ENCODE results near the gene RIN1. TPM values are rescaled to one million over a fixed set of nuclear protein-coding genes. Genes with fewer than 3 reads are reported as not detected.

The RIN1 gene
- total RNA-seq, 1 donor from 2014 or later, result 4.7 TPM

- DNase-seq (ENCODE audit: low read depth in 2 of 2), result no peak
Observed at GRCh38 chr11:66283461-66284105, 52.7 kb downstream of the RIN1 start.

GRCh38 chr11:66282468-66283455 is 53.5 kb downstream of the RIN1 start:
- DNase-seq (ENCODE audit: low read depth in 2 of 2), result peak; percentile 91 to 96

Other genes with a start within 250 kb of the RIN1 start
- 8.5 and 9.9 TPM in 2 replicates for gene KLC2, start 78.7 kb downstream of the RIN1 start, total RNA-seq
- gene RAB1B, start 67.8 kb downstream of the RIN1 start, total RNA-seq, result 64.3 and 98.1 TPM in 2 replicates
- 0.25 TPM in 1 of 2 replicates, not detected in the other for gene CNIH2, start 58.3 kb downstream of the RIN1 start, total RNA-seq
- 123 and 146 TPM in 2 replicates for gene YIF1A, start 47.3 kb downstream of the RIN1 start, total RNA-seq
- under 0.01 TPM in 1 of 2 replicates, not detected in the other for gene TMEM151A, start 44.5 kb downstream of the RIN1 start, total RNA-seq
- gene CD248, start 19.4 kb downstream of the RIN1 start, total RNA-seq, result under 0.01 and 0.13 TPM in 2 replicates
- gene BRMS1, start 8.7 kb upstream of the RIN1 start, total RNA-seq, result 53.1 and 53.7 TPM in 2 replicates
- 18.7 and 21.0 TPM in 2 replicates for gene B4GAT1, start 11.2 kb upstream of the RIN1 start, total RNA-seq
- 0.77 and 1.0 TPM in 2 replicates for gene SLC29A2, start 35.3 kb upstream of the RIN1 start, total RNA-seq
- not detected in 2 replicates for gene NPAS4, start 84.6 kb upstream of the RIN1 start, total RNA-seq
- 29.2 and 37.5 TPM in 2 replicates for gene MRPL11, start 102.4 kb upstream of the RIN1 start, total RNA-seq
- gene PELI3, start 130.5 kb upstream of the RIN1 start, total RNA-seq, result 3.3 and 5.9 TPM in 2 replicates
- gene DPP3, start 144.0 kb upstream of the RIN1 start, total RNA-seq, result 49.9 and 56.0 TPM in 2 replicates
- 11.3 and 23.0 TPM in 2 replicates for gene BBS1, start 174.2 kb upstream of the RIN1 start, total RNA-seq
- gene ZDHHC24, start 209.6 kb upstream of the RIN1 start, total RNA-seq, result 11.8 and 21.0 TPM in 2 replicates
- under 0.01 TPM in 2 replicates for gene ACTN3, start 210.5 kb upstream of the RIN1 start, total RNA-seq
- 13.4 and 45.5 TPM in 2 replicates for gene CTSF, start 232.2 kb upstream of the RIN1 start, total RNA-seq

All from dermis microvascular lymphatic vessel endothelial cell (primary cell).